GM19193 (cell line): ENCODE data around the gene ONECUT1.

Experiments
- POLR2A ChIP-seq: IDR thresholded peaks from 4 replicates; pipeline ENCODE4 v1.6.1; 2011; ENCODE audit not compliant: insufficient read depth, insufficient read length; ENCODE audit errors: extremely low read depth

Gene ONECUT1

GRCh38 chr15:52790169-52790708, at the start of gene ONECUT1:
Gene ONECUT1, minus strand, starts transcription at chr15:52790336. Its CDS starts 452 bp downstream, at chr15:52789884.
- TF ChIP-seq POLR2A, result no peak

- no peak for TF ChIP-seq POLR2A
Measured at GRCh38 chr15:52834379-52834778, 44.2 kb upstream of the ONECUT1 start.

GRCh38 chr15:52822475-52822874, 32.3 kb upstream of the ONECUT1 start:
- TF ChIP-seq POLR2A, result no peak

GRCh38 chr15:52819253-52819652, 29.1 kb upstream of the ONECUT1 start:
- no peak for TF ChIP-seq POLR2A

GRCh38 chr15:52808996-52809395, 18.9 kb upstream of the ONECUT1 start:
- TF ChIP-seq POLR2A, result no peak

- TF ChIP-seq POLR2A, result no peak
Measured at GRCh38 chr15:52808441-52808840, 18.3 kb upstream of the ONECUT1 start.

GRCh38 chr15:52806284-52806655, 16.1 kb upstream of the ONECUT1 start:
- no peak for TF ChIP-seq POLR2A

GRCh38 chr15:52805351-52806283, 15.5 kb upstream of the ONECUT1 start:
- no peak for TF ChIP-seq POLR2A

- no peak for TF ChIP-seq POLR2A
Measured at GRCh38 chr15:52804526-52805081, 14.5 kb upstream of the ONECUT1 start.

GRCh38 chr15:52803467-52804306, 13.6 kb upstream of the ONECUT1 start:
- no peak for TF ChIP-seq POLR2A

- no peak for TF ChIP-seq POLR2A
Measured at GRCh38 chr15:52803108-52803466, 13.0 kb upstream of the ONECUT1 start.

GRCh38 chr15:52802110-52802509, 12.0 kb upstream of the ONECUT1 start:
- no peak for TF ChIP-seq POLR2A

GRCh38 chr15:52801748-52802085, 11.6 kb upstream of the ONECUT1 start:
- TF ChIP-seq POLR2A, result no peak

- no peak for TF ChIP-seq POLR2A
Measured at GRCh38 chr15:52800828-52801747, 11.0 kb upstream of the ONECUT1 start.

- TF ChIP-seq POLR2A, result no peak
Measured at GRCh38 chr15:52799145-52799811, 9.1 kb upstream of the ONECUT1 start.
